ENCODE data around the gene BMP5. TPM values are rescaled to one million over a fixed set of nuclear protein-coding genes. Genes with fewer than 3 reads are reported as not detected.

The BMP5 gene
- total RNA-seq, 2 donors from 2014 or later: 1.6 to 6.3 TPM

DNA sequence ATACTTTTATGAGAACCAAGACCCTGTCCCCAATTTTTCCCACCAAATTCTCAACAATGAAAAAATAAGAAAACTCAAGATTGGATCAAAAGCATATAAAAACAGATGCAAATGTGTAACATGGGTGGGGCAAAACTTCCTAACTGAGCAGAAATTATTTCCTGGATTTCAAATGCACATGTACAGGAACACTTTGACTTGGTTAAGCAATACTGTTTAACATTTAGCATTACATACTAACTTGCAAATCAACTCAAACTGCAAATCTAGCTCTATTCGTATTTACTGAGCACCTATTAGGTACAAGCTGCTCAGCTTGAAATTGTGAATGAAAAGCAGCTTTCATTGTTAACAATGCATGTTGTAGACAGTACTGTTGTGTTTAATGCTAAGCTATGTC lies 40.2 kb downstream of the BMP5 start:
- TF ChIP-seq, protein P1, sequence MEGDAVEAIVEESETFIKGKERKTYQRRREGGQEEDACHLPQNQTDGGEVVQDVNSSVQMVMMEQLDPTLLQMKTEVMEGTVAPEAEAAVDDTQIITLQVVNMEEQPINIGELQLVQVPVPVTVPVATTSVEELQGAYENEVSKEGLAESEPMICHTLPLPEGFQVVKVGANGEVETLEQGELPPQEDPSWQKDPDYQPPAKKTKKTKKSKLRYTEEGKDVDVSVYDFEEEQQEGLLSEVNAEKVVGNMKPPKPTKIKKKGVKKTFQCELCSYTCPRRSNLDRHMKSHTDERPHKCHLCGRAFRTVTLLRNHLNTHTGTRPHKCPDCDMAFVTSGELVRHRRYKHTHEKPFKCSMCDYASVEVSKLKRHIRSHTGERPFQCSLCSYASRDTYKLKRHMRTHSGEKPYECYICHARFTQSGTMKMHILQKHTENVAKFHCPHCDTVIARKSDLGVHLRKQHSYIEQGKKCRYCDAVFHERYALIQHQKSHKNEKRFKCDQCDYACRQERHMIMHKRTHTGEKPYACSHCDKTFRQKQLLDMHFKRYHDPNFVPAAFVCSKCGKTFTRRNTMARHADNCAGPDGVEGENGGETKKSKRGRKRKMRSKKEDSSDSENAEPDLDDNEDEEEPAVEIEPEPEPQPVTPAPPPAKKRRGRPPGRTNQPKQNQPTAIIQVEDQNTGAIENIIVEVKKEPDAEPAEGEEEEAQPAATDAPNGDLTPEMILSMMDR (IDR thresholded peaks at IDR 0.05): no peak
- Histone ChIP-seq H3K27me3 (no peaks in the 10 kb centered on the region), H3K36me3 (no peaks in the 10 kb centered on the region), H3K27ac (peak overlapping the region in 1 of 2 donors; percentile 60), H3K4me3 (no peak overlapping the region), H3K4me1 (no peaks in the 10 kb centered on the region), H3K9me3 (no peaks in the 10 kb centered on the region)
- no peak for DNase-seq (ENCODE audit: low spot score)

DNA sequence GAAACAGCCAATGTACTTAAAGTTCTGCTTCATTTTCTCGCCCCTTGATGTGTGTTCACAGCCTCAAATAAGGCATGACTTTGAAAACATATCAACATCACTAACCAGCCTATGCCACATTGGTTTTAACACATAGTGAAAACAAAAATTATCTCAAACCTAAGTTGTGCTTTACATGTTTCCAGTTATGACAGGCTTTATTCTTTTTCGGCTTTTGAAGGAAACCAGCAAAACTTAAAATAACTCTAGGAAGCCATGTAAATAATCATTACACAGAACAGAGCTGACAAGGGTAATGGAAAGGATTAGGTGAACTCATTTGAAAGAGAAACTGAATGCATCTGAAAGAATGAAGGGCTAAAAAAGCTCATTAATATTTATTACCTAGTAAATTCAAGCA lies 42.1 kb downstream of the BMP5 start:
- peak overlapping the region in 1 of 2 donors; percentile 61 for H3K27ac ChIP-seq
- DNase-seq (ENCODE audit: low spot score): no peak
- H3K4me1 ChIP-seq: no peaks in the 10 kb centered on the region
- H3K27me3 ChIP-seq: no peaks in the 10 kb centered on the region
- no peaks in the 10 kb centered on the region for H3K9me3 ChIP-seq
- TF ChIP-seq, protein P1 (IDR thresholded peaks at IDR 0.05): no peak
- H3K4me3 ChIP-seq: no peak overlapping the region
- H3K36me3 ChIP-seq: no peaks in the 10 kb centered on the region

DNA sequence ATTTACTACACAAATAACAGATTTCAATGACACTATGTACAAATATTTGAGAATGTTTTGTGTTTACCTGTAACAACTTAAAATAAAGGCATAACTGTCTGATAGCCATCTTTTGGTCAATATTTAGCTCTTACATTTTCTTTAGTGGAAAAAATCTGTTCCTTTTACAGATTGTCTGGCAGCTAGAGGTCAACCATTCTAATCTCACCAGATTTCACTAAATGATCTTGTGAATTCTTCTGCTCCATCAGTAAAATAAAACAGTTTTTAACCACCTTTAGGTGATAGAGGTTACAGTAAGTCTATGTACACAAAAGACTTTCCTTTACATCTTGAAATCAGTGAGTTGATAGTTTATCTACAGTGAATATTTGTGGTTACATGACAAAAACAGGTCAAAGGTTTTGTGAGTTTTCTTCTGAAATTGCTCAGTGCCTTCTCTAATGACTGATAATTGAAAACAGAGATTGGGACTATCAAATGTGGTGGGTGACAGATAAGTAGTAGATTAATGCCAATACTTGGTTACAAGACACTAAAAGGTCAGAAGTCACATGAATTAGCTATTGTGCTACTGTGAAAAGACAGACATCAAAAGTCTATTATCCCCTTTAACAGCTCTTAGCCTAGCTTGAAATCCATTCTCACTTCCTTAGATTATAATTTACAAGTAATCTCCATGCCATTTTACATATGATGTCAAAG lies 47.4 kb downstream of the BMP5 start:
- H3K4me1 ChIP-seq: peaks cover 0 to 5% of the 10 kb centered on the region in 2 donors
- TF ChIP-seq, protein P1 (IDR thresholded peaks at IDR 0.05): no peak
- H3K4me3 ChIP-seq: no peak overlapping the region
- no peaks in the 10 kb centered on the region for H3K36me3 ChIP-seq
- H3K9me3 ChIP-seq: no peaks in the 10 kb centered on the region
- peak overlapping the region in 1 of 2 donors; percentile 64 for H3K27ac ChIP-seq
- H3K27me3 ChIP-seq: no peaks in the 10 kb centered on the region
- DNase-seq (ENCODE audit: low spot score): no peak

DNA sequence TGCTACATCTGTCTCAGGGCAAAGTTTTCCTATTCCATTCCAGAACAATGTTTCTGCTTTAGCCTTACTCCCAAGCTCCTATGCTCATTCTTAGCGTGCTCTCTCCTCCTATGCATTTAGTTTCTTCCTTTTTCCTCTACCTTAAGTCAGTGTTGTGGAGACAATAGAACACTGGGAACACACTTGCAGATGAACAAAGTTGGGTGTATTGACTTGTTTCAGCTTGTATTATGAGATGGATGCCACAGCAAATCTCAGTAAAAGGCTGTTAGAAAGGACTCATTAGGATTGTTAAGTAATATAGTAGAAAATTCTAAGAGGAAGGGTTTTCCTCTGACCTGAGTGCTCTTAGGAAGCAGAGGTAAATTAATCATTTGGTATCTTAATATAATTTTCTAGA lies 48.4 kb downstream of the BMP5 start:
- TF ChIP-seq, protein P1 (IDR thresholded peaks at IDR 0.05): no peak
- H3K36me3 ChIP-seq: no peaks in the 10 kb centered on the region
- DNase-seq (ENCODE audit: low spot score): no peak
- H3K27ac ChIP-seq: peak overlapping the region in 1 of 2 donors; percentile 64
- H3K9me3 ChIP-seq: no peaks in the 10 kb centered on the region
- peaks cover 0 to 5% of the 10 kb centered on the region in 2 donors for H3K4me1 ChIP-seq
- no peak overlapping the region for H3K4me3 ChIP-seq
- H3K27me3 ChIP-seq: no peaks in the 10 kb centered on the region

DNA sequence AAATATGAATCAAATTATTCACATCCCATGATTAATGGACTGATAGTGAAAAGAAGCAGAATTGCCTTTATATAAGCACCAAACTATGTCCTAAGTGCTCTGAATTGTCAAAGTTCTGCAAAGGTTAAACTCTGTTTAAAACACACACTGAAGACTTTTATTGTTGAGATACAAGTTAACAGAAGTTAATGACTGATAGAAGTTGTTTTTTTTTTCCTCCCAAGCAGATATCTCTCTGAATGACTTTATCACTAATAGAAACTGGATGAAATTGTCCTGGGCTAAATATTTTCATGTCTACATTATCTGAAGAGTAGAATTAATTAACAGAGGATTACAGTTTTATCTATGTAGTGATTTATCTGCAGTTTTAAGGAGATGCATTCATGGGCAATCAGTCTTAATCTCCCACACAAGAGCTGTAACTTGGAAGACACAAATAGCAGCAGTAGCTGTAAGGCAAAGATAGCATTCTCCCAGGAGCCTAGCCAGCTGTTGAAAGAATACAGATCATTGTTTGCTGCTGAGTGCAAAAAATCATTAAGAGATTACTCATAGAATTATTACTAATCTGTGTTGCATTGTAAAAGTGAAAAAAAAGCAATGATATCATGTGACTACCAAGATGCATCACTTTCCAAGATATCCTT lies 49.9 kb downstream of the BMP5 start:
- Histone ChIP-seq H3K4me1 (peaks cover 0 to 5% of the 10 kb centered on the region in 2 donors), H3K4me3 (no peak overlapping the region), H3K36me3 (no peaks in the 10 kb centered on the region), H3K27me3 (no peaks in the 10 kb centered on the region), H3K27ac (peak overlapping the region in 1 of 2 donors; percentile 64), H3K9me3 (no peaks in the 10 kb centered on the region)
- DNase-seq (ENCODE audit: low spot score): no peak
- TF ChIP-seq, protein P1 (IDR thresholded peaks at IDR 0.05): no peak
